WTC11 (cell line): ENCODE data around the gene TNFSF15.

Experiments
- ATF3 ChIP-seq: sonication (generic); formaldehyde crosslinking; conservative IDR thresholded peaks from 2 replicates; pipeline ENCODE4 v1.8.1; 2022; ENCODE audit warnings: mild to moderate bottlenecking, missing genetic modification reagents
- CTCF ChIP-seq: fragments of 200-600 bp; IDR thresholded peaks from 2 replicates; pipeline ENCODE4 v1.8.0; 2022; ENCODE audit warnings: antibody characterized with exemption
- E2F5 ChIP-seq: sonication (generic); formaldehyde crosslinking; IDR thresholded peaks from 2 replicates; pipeline ENCODE4 v1.8.1; 2022; ENCODE audit warnings: mild to moderate bottlenecking, moderate library complexity, missing genetic modification reagents
- ESRRA ChIP-seq: sonication (generic); formaldehyde crosslinking; IDR thresholded peaks from 2 replicates; pipeline ENCODE4 v1.8.1; 2022; ENCODE audit warnings: mild to moderate bottlenecking, missing genetic modification reagents, borderline replicate concordance
- FOXP4 ChIP-seq: sonication (generic); formaldehyde crosslinking; IDR thresholded peaks from 2 replicates; pipeline ENCODE4 v1.8.0; 2022; ENCODE audit warnings: mild to moderate bottlenecking, missing genetic modification reagents
- IRF1 ChIP-seq: sonication (generic); formaldehyde crosslinking; IDR thresholded peaks from 2 replicates; pipeline ENCODE4 v1.8.0; 2023; ENCODE audit warnings: missing genetic modification reagents
- MAX ChIP-seq: sonication (generic); formaldehyde crosslinking; IDR thresholded peaks from 2 replicates; pipeline ENCODE4 v1.8.0; 2022; ENCODE audit warnings: mild to moderate bottlenecking, missing genetic modification reagents
- NR2C2 ChIP-seq: sonication (generic); formaldehyde crosslinking; IDR thresholded peaks from 2 replicates; pipeline ENCODE4 v1.8.0; 2022; ENCODE audit warnings: mild to moderate bottlenecking, missing genetic modification reagents
- OVOL2 ChIP-seq: fragments of 250-450 bp; sonication (Bioruptor Pico); IDR thresholded peaks from 2 replicates; pipeline ENCODE4 v1.9.0; 2021; ENCODE audit warnings: mild to moderate bottlenecking, borderline replicate concordance
- TEAD4 ChIP-seq: sonication (generic); formaldehyde crosslinking; IDR thresholded peaks from 2 replicates; pipeline ENCODE4 v1.8.0; 2022; ENCODE audit warnings: mild to moderate bottlenecking, missing genetic modification reagents
- USF1 ChIP-seq: sonication (generic); formaldehyde crosslinking; IDR thresholded peaks from 2 replicates; pipeline ENCODE4 v1.8.0; 2022; ENCODE audit warnings: mild to moderate bottlenecking, missing genetic modification reagents
- USF2 ChIP-seq: sonication (generic); formaldehyde crosslinking; IDR thresholded peaks from 2 replicates; pipeline ENCODE4 v1.8.1; 2023; ENCODE audit warnings: mild to moderate bottlenecking, missing genetic modification reagents, moderate library complexity

GRCh38 chr9:114825126-114825795, 19.4 kb upstream of the TNFSF15 start:
- TF ChIP-seq ATF3 (CRISPR knock-in tag) (no peak), MAX (CRISPR knock-in tag) (no peak), FOXP4 (CRISPR knock-in tag) (no peak), CTCF (no peak), TEAD4 (CRISPR knock-in tag) (no peak), USF1 (CRISPR knock-in tag) (no peak), IRF1 (CRISPR knock-in tag) (no peak), USF2 (CRISPR knock-in tag) (no peak), NR2C2 (CRISPR knock-in tag) (no peak), E2F5 (CRISPR knock-in tag) (no peak), OVOL2 (CRISPR knock-in tag) (no peak), ESRRA (no peak)
